ENCODE results near the gene ABCG4.

GRCh38 chr11:119179983-119180382 lies 31.1 kb downstream of the ABCG4 start:
- no peak for TF ChIP-seq EZH2phosphoT487 (IDR thresholded peaks at IDR 0.05; ENCODE audit: unreplicated experiment)
- TF ChIP-seq CTCF (conservative IDR thresholded peaks at IDR 0.05; ENCODE audit: low read depth in 2 of 2) = no peak
- TF ChIP-seq ZNF114 (CRISPR knock-in tag; IDR thresholded peaks at IDR 0.05) = no peak
- TF ChIP-seq POLR2AphosphoS5 (IDR thresholded peaks at IDR 0.05; ENCODE audit: low read depth) = no peak
- no peak for TF ChIP-seq REST (IDR thresholded peaks at IDR 0.05; ENCODE audit: unreplicated experiment)
- no peak for TF ChIP-seq CREB1 (CRISPR knock-in tag; IDR thresholded peaks at IDR 0.05; ENCODE audit: low read depth)
- no peak for TF ChIP-seq EZH2 (IDR thresholded peaks at IDR 0.05; ENCODE audit: low read depth, unreplicated experiment)
- TF ChIP-seq ETS1 (IDR thresholded peaks at IDR 0.05) = no peak
- no peak for TF ChIP-seq STAT1 (IDR thresholded peaks at IDR 0.05; ENCODE audit: unreplicated experiment)
- TF ChIP-seq ZNF462 (CRISPR knock-in tag; IDR thresholded peaks at IDR 0.05) = no peak
- no peak for TF ChIP-seq NANOG (IDR thresholded peaks at IDR 0.05; ENCODE audit: borderline replicate concordance)
- TF ChIP-seq JUNB (IDR thresholded peaks at IDR 0.05; ENCODE audit: unreplicated experiment) = no peak

All from GM23338 (cell line).